Lower leg skin (tissue), 4 donors: ENCODE measurements around the gene TBX2. TPM values are rescaled to one million over a fixed set of nuclear protein-coding genes. Genes with fewer than 3 reads are reported as not detected.
A peak's percentile ranks its signal among the peaks of the same experiment; 100 is the strongest.

Source experiments
- DNase-seq, 2 donors: peaks; one replicate each; pipeline ENCODE4 v3.0.0-alpha.2; 2019; ENCODE audit warnings: low spot score in 2 of 2
- H3K4me3 ChIP-seq: fragments of 200-600 bp; sonication (generic); 2 replicates; pipeline ENCODE4 v1.5.1; 2017; ENCODE audit warnings: mild to moderate bottlenecking, low read depth; ENCODE audit not compliant: poor library complexity, severe bottlenecking
- POLR2A ChIP-seq, 2 donors: fragments of 450-650 bp; IDR thresholded peaks; one replicate each; pipeline ENCODE4 v1.6.1; 2016 to 2017; ENCODE audit warnings: antibody characterized with exemption in 2 of 2, mild to moderate bottlenecking in 1 of 2, moderate library complexity in 1 of 2
- WGBS, 2 donors: methylation state at CpG; one replicate each; pipeline ENCODE4 v1.1.5; 2018; 5-methylcytosine and 5-hydroxymethylcytosine counted together
- intact Hi-C: fragments of 100-400 bp; cut with DNase I; formaldehyde crosslinking; loops from one replicate; pipeline ENCODE4 v1.15.0; 2023; ENCODE audit warnings: low total_unique reads
- total RNA-seq, 4 donors: library from RNA; depleted of rRNA; stranded (reverse); fragments of >200 nt; gene quantifications; one replicate each; pipeline ENCODE4 v1.1.0, GENCODE V29; 2016
- TF ChIP-seq, protein P1 (sequence below), 3 donors: fragments of 450-650 bp; IDR thresholded peaks; one replicate each; pipeline ENCODE4 v1.5.1; 2016; ENCODE audit warnings: antibody characterized with exemption in 3 of 3, mild to moderate bottlenecking in 3 of 3, moderate library complexity in 2 of 3

TBX2 gene
- total RNA-seq, 4 donors from 2014 or later = 0.25 to 9.1 (median 5.7) TPM

GRCh38 chr17:61372436-61372835 lies 27.2 kb upstream of the TBX2 start:
- TF ChIP-seq POLR2A (IDR thresholded peaks at IDR 0.05) = no peak
- TF ChIP-seq, protein P1, sequence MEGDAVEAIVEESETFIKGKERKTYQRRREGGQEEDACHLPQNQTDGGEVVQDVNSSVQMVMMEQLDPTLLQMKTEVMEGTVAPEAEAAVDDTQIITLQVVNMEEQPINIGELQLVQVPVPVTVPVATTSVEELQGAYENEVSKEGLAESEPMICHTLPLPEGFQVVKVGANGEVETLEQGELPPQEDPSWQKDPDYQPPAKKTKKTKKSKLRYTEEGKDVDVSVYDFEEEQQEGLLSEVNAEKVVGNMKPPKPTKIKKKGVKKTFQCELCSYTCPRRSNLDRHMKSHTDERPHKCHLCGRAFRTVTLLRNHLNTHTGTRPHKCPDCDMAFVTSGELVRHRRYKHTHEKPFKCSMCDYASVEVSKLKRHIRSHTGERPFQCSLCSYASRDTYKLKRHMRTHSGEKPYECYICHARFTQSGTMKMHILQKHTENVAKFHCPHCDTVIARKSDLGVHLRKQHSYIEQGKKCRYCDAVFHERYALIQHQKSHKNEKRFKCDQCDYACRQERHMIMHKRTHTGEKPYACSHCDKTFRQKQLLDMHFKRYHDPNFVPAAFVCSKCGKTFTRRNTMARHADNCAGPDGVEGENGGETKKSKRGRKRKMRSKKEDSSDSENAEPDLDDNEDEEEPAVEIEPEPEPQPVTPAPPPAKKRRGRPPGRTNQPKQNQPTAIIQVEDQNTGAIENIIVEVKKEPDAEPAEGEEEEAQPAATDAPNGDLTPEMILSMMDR (IDR thresholded peaks at IDR 0.05) = no peak
- H3K4me3 ChIP-seq = no peak overlapping the region
- DNase-seq = no peak
- intact Hi-C loops = no loop called here
- 82 to 84% methylated on average over 9 of the region's 9 CpGs for WGBS, 2 donors

GRCh38 chr17:61376931-61377838 lies 22.5 kb upstream of the TBX2 start:
- 86% methylated on average over 18 of the region's 18 CpGs for WGBS, 2 donors
- TF ChIP-seq POLR2A (IDR thresholded peaks at IDR 0.05) = no peak
- TF ChIP-seq, protein P1 (IDR thresholded peaks at IDR 0.05) = no peak
- DNase-seq = peak in 1 of 2 donors; percentile 73
- no peak overlapping the region for H3K4me3 ChIP-seq
- intact Hi-C loops = no loop called here

DNA sequence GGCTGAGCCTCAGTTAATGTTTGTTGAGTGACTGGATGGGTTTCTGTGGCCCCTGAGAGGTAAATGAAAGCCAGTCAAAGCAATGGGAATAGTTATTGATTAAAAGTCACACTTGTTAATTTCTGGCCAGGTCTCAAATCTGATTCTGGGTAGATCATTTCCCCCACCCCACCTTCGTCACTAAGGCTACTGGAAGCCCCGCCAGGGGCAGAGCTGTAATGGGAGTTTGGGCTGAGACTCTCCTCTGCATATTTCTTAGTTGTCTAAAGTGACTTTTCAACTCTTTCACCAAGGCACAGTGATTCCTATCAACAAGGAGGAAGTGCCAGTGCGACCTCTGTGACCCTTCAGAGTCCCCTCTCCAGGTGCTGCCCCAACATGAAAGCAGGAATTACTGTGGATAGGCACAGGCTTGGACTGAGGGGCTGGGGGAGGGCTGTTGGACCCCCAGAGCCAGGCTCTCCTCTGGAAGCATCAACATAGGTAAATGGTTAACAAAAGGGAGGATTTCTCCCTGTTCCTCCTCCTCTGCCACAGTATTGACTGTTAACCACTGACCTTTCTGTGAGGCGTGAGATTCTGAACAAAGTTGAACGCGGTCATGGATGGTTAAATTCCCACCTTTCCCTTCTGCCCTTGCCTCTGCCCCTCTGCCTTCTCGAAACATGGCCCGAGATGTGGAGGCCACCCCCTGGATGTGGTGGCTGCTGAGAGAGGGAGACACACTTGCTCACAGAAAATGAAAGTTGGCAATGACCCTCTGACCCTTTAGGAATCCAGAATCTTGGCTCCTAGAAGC lies 20.8 kb upstream of the TBX2 start:
- no peak for TF ChIP-seq POLR2A (IDR thresholded peaks at IDR 0.05)
- TF ChIP-seq, protein P1 (IDR thresholded peaks at IDR 0.05) = no peak
- no peak overlapping the region for H3K4me3 ChIP-seq
- intact Hi-C loops = no loop called here
- no peak for DNase-seq
- 83 to 90% methylated on average over 8 of the region's 8 CpGs for WGBS, 2 donors

- no peak for DNase-seq
- WGBS, 2 donors = 83% methylated on average over 21 of the region's 21 CpGs
- H3K4me3 ChIP-seq = no peak overlapping the region
- TF ChIP-seq, protein P1 (IDR thresholded peaks at IDR 0.05) = no peak
- TF ChIP-seq POLR2A (IDR thresholded peaks at IDR 0.05) = no peak
- intact Hi-C loops = no loop called here
These were observed 20.0 kb upstream of the TBX2 start for GRCh38 chr17:61379457-61380216.

GRCh38 chr17:61380217-61380835 lies 19.3 kb upstream of the TBX2 start:
- DNase-seq = no peak
- 87 to 89% methylated on average over 10 of the region's 10 CpGs for WGBS, 2 donors
- TF ChIP-seq, protein P1 (IDR thresholded peaks at IDR 0.05) = no peak
- no peak for TF ChIP-seq POLR2A (IDR thresholded peaks at IDR 0.05)
- H3K4me3 ChIP-seq = no peak overlapping the region
- intact Hi-C loops = no loop called here
